AG04450 (cell line): Measurements from ENCODE around the gene JUP. TPM values are rescaled to one million over a fixed set of nuclear protein-coding genes. Genes with fewer than 3 reads are reported as not detected.

ENCODE experiments used
- CTCF ChIA-PET: fragments of 300-600, 350-600 bp; formaldehyde crosslinking; extraction: SDS; loops from one replicate; lab custom pipeline; 2022; ENCODE audit warnings: antibody characterized with exemption, inconsistent platforms; lab: Charles Lee
- POLR2A ChIA-PET: fragments of 350-600 bp; formaldehyde crosslinking; extraction: SDS; loops from one replicate; lab custom pipeline; 2021; ENCODE audit warnings: antibody characterized with exemption, inconsistent platforms; lab: Yijun Ruan, JAX
- DNase-seq: peaks from one replicate; pipeline ENCODE4 v3.0.0-alpha.2; 2011; ENCODE audit warnings: low read depth, low spot score
- H3K27ac ChIP-seq: one replicate; pipeline ENCODE4 v1.5.1; 2012; ENCODE audit warnings: low read depth, low read length, control low read depth
- H3K27me3 ChIP-seq: one replicate; pipeline ENCODE4 v1.6.0; 2012; ENCODE audit warnings: low read length; ENCODE audit not compliant: control insufficient read depth, insufficient read depth
- H3K4me3 ChIP-seq: 2 replicates; pipeline ENCODE4 v1.5.1; 2011; ENCODE audit warnings: mild to moderate bottlenecking, low read depth, low read length, control low read depth
- H3K9me3 ChIP-seq: 2 replicates; pipeline ENCODE4 v1.5.1; 2012; ENCODE audit warnings: low read length; ENCODE audit not compliant: control insufficient read depth, insufficient read depth
- CTCF ChIP-seq: IDR thresholded peaks from 2 replicates; pipeline ENCODE4 v1.5.1; 2011; ENCODE audit warnings: low read depth, low read length, control low read depth, inconsistent platforms
- polyA plus RNA-seq: library from polyadenylated mRNA; depleted of rRNA; stranded (reverse); fragments of >200 nt; gene quantifications from 2 replicates; pipeline ENCODE4 v1.2.3, GENCODE V29; 2011

Gene JUP
- polyA plus RNA-seq, 1 experiment = 13.5 TPM

DNA sequence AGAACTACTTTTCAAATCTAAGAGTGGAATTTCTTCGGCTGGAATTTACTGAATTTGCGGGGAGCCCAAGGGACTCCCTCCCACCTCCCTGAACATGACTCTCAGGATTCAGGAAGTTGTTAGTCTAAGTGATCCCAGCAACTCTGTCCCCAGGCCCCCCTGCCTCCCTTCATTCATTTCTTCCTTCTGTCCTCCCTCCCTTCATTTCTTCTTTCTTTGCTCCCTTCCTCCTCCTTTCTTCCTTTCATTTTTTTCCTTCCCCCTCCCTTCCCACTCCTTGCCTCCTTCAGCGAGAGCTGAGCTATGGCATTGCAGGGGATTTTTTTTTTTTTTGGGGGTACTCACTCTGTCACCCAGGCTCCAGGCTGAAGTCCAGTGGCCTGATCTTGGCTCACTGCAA, 10.9 kb upstream of the JUP start:
- Histone ChIP-seq H3K9me3 (no peaks in the 10 kb centered on the region), H3K27ac (no peak overlapping the region), H3K4me3 (no peak overlapping the region), H3K27me3 (no peaks in the 10 kb centered on the region)
- ChIA-PET CTCF (interaction anchor here (0.9 kb wide), 1 partner anchor 248 kb away, joined by 6 read pairs; no protein-coding TSS in a partner anchor), POLR2A (interaction anchor here (0.6 kb wide), 1 partner anchor 40 kb away, joined by 3 read pairs; no protein-coding TSS in a partner anchor)
- no peak for DNase-seq
- TF ChIP-seq CTCF = no peak

DNA sequence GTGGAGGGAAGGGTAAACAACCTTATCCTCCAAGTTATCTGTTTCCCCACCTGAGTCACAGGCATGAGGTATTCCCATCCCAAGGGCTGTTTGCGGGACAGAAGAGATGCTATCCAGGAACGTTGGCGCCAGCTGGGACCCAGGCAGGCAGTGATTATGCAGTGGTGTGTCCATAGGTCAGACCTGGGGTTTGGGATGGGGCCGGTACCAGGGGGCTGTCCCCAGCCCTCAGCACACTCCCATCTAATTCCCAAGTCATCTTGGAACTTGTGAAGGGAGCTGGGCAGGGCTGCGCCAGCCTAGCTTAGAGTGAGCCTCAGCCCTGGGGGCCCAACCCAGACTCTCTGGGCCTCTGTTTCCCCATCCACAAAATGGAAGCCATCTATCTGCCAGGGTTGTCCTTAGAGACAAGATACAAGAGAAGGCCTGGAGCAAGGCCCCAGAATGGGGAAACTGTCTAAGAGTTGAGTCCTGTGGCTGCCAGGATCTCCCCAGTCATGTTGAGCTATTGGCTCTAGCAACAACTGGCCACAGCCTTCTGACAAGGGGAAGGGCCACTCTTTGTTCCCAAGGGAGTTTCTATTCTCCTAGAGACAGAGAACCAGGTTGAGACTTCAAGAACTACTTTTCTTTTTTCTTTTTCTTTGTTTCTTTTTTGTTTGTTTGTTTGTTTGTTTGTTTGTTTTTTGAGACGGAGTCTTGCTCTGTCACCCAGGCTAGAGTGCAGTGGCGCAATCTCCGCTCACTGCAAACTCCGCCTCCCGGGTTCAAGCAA, 9.8 kb upstream of the JUP start:
- no peak for DNase-seq
- Histone ChIP-seq H3K27me3 (no peaks in the 10 kb centered on the region), H3K4me3 (no peak overlapping the region), H3K9me3 (no peaks in the 10 kb centered on the region), H3K27ac (no peak overlapping the region)
- ChIA-PET POLR2A (no interaction called here), CTCF (interaction anchor here (0.9 kb wide), 1 partner anchor 10 kb away, joined by 3 read pairs; the partner anchor contains the start of gene JUP)
- TF ChIP-seq CTCF = no peak

GRCh38 chr17:41794540-41794975, 8.0 kb upstream of the JUP start:
- no peaks in the 10 kb centered on the region for H3K27me3 ChIP-seq
- POLR2A ChIA-PET = interaction anchor here (1.3 kb wide), 1 partner anchor 17 kb away, joined by 3 read pairs; no protein-coding TSS in a partner anchor
- no peak for TF ChIP-seq CTCF
- H3K27ac ChIP-seq = no peak overlapping the region
- no peak for DNase-seq
- no peak overlapping the region for H3K4me3 ChIP-seq
- CTCF ChIA-PET = interaction anchor here (0.6 to 1.7 kb wide), 4 partner anchors 8 to 200 kb away, joined by 3 to 9 read pairs (median 3); partner anchors contain the start of gene JUP
- H3K9me3 ChIP-seq = no peaks in the 10 kb centered on the region

- no peaks in the 10 kb centered on the region for H3K9me3 ChIP-seq
- CTCF ChIA-PET = interaction anchor here (0.6 to 1.7 kb wide), 4 partner anchors 8 to 201 kb away, joined by 3 to 9 read pairs (median 3); partner anchors contain the start of gene JUP
- POLR2A ChIA-PET = interaction anchor here (1.3 kb wide), 1 partner anchor 16 kb away, joined by 3 read pairs; no protein-coding TSS in a partner anchor
- no peak for DNase-seq
- no peak for TF ChIP-seq CTCF
- peaks cover 3% of the 10 kb centered on the region for H3K27me3 ChIP-seq
- H3K27ac ChIP-seq = peak overlapping the region; percentile 73
- H3K4me3 ChIP-seq = no peak overlapping the region
These were observed 7.5 kb upstream of the JUP start for GRCh38 chr17:41793784-41794539.
